Mucosa of descending colon (tissue), 3 donors: ENCODE results near the gene CYBB. TPM values are rescaled to one million over a fixed set of nuclear protein-coding genes. Genes with fewer than 3 reads are reported as not detected.

Experiments used
- ATAC-seq: fragments of 200-7000 bp; cut with Tn5 transposase; one replicate; pipeline ENCODE4 v1.9.1; 2020; ENCODE audit warnings: mild to moderate bottlenecking, moderate library complexity
- DNase-seq, 3 donors: peaks; one replicate each; pipeline ENCODE4 v3.0.0-alpha.2; 2020
- H3K36me3 ChIP-seq: fragments of 200-600 bp; one replicate; pipeline ENCODE4 v1.8.0; 2021; ENCODE audit warnings: low read depth, mild to moderate bottlenecking
- H3K4me1 ChIP-seq: fragments of 200-600 bp; one replicate; pipeline ENCODE4 v1.8.0; 2021; ENCODE audit warnings: low read depth, mild to moderate bottlenecking
- H3K4me3 ChIP-seq: fragments of 200-600 bp; one replicate; pipeline ENCODE4 v1.8.0; 2021; ENCODE audit warnings: mild to moderate bottlenecking
- H3K9me3 ChIP-seq: fragments of 200-600 bp; one replicate; pipeline ENCODE4 v1.8.0; 2021; ENCODE audit warnings: mild to moderate bottlenecking
- CTCF ChIP-seq: fragments of 200-600 bp; IDR thresholded peaks from one replicate; pipeline ENCODE4 v1.8.0; 2022; ENCODE audit warnings: antibody characterized with exemption, mild to moderate bottlenecking
- intact Hi-C, 2 donors: fragments of 100-400 bp; cut with DNase I in 1 of 2; cut with micrococcal nuclease in 1 of 2; formaldehyde crosslinking; loops; one replicate each; pipeline versions ENCODE4 v1.11.0 to v1.11.1; 2022; cut with DNase I, micrococcal nuclease
- total RNA-seq, 3 donors: library from RNA; stranded (reverse); fragmentation: NEBNext Ultra II Directional in 2 of 3; extraction: Animal tissue kit (Norgen Biotek cat#: 25700) in 2 of 3; gene quantifications; one replicate each; pipeline versions ENCODE4 v1.2.1 to v1.2.4, GENCODE V29; 2021 to 2023
- donor health status: DM: no; HTN: no; CAD: no; lungs with moderate emphysema.
- donor health status: DM: no; HTN: no; CAD: no.
- donor health status: DM: no; HTN: yes; CAD: no.

CYBB gene
- total RNA-seq, 3 donors from 2014 or later, result 9.7 to 35.4 (median 30.0) TPM

- Histone ChIP-seq H3K4me3 (no peak overlapping the region), H3K36me3 (no peaks in the 10 kb centered on the region), H3K9me3 (no peaks in the 10 kb centered on the region), H3K4me1 (no peaks in the 10 kb centered on the region)
- DNase-seq (no peak), ATAC-seq (no peak)
- intact Hi-C loops, result no loop called here
- TF ChIP-seq CTCF, result no peak
Observed at GRCh38 chrX:37752281-37752680, 27.6 kb upstream of the CYBB start.

GRCh38 chrX:37752936-37753335 is 26.9 kb upstream of the CYBB start:
- Histone ChIP-seq H3K4me3 (no peak overlapping the region), H3K4me1 (no peaks in the 10 kb centered on the region), H3K9me3 (no peaks in the 10 kb centered on the region), H3K36me3 (no peaks in the 10 kb centered on the region)
- DNase-seq (no peak), ATAC-seq (peak; percentile 30)
- no peak for TF ChIP-seq CTCF
- intact Hi-C loops, result no loop called here

GRCh38 chrX:37753384-37753783 is 26.5 kb upstream of the CYBB start:
- Histone ChIP-seq H3K9me3 (no peaks in the 10 kb centered on the region), H3K4me1 (no peaks in the 10 kb centered on the region), H3K4me3 (no peak overlapping the region), H3K36me3 (no peaks in the 10 kb centered on the region)
- ATAC-seq, result no peak
- intact Hi-C loops, result no loop called here
- DNase-seq, result no peak
- TF ChIP-seq CTCF, result no peak

GRCh38 chrX:37754516-37754915 is 25.3 kb upstream of the CYBB start:
- no peaks in the 10 kb centered on the region for H3K9me3 ChIP-seq
- no peak for DNase-seq
- H3K36me3 ChIP-seq, result no peaks in the 10 kb centered on the region
- H3K4me1 ChIP-seq, result no peaks in the 10 kb centered on the region
- intact Hi-C loops, result no loop called here
- ATAC-seq, result no peak
- TF ChIP-seq CTCF, result no peak
- H3K4me3 ChIP-seq, result no peak overlapping the region

GRCh38 chrX:37755025-37755424 is 24.8 kb upstream of the CYBB start:
- DNase-seq (no peak), ATAC-seq (peak; percentile 86)
- H3K9me3 ChIP-seq, result no peaks in the 10 kb centered on the region
- intact Hi-C loops, result no loop called here
- TF ChIP-seq CTCF, result no peak
- H3K36me3 ChIP-seq, result no peaks in the 10 kb centered on the region
- no peak overlapping the region for H3K4me3 ChIP-seq
- no peaks in the 10 kb centered on the region for H3K4me1 ChIP-seq

GRCh38 chrX:37757082-37757481 is 22.8 kb upstream of the CYBB start:
- Histone ChIP-seq H3K36me3 (no peaks in the 10 kb centered on the region), H3K4me3 (no peak overlapping the region), H3K9me3 (no peaks in the 10 kb centered on the region), H3K4me1 (no peaks in the 10 kb centered on the region)
- intact Hi-C loops, result no loop called here
- ATAC-seq, result no peak
- TF ChIP-seq CTCF, result no peak
- no peak for DNase-seq
